ENCODE measurements around the gene LCORL. TPM values are rescaled to one million over a fixed set of nuclear protein-coding genes. Genes with fewer than 3 reads are reported as not detected.

LCORL gene
- total RNA-seq, 1 donor, result 15.9 TPM

GRCh38 chr4:17933126-17933525 lies 88.4 kb downstream of the LCORL start:
- H3K36me3 ChIP-seq (ENCODE audit: insufficient read depth, low read length), result no peaks in the 10 kb centered on the region
- H3K4me3 ChIP-seq (ENCODE audit: insufficient read depth, low read length), result no peak overlapping the region
- no peaks in the 10 kb centered on the region for H3K4me1 ChIP-seq (ENCODE audit: insufficient read depth, low read length)
- TF ChIP-seq CTCF (IDR thresholded peaks at IDR 0.05; ENCODE audit: extremely low read depth, low read depth, low read length), result no peak
- H4K20me1 ChIP-seq (ENCODE audit: insufficient read depth, low read length), result no peaks in the 10 kb centered on the region
- H3K9me3 ChIP-seq (ENCODE audit: low read depth, low read length), result no peaks in the 10 kb centered on the region
- H3K79me2 ChIP-seq (ENCODE audit: insufficient read depth, low read length), result no peaks in the 10 kb centered on the region
- no peak overlapping the region for H3K4me2 ChIP-seq (ENCODE audit: insufficient read depth, low read length)
- DNase-seq (ENCODE audit: insufficient read length, low spot score, missing footprints), result no peak
- no peak overlapping the region for H2AFZ ChIP-seq (ENCODE audit: low read length)
- H3K27me3 ChIP-seq (ENCODE audit: insufficient read depth, low read length), result no peaks in the 10 kb centered on the region
- H3K27ac ChIP-seq (ENCODE audit: low read depth, low read length), result no peak overlapping the region

- Histone ChIP-seq H3K4me3 (ENCODE audit: insufficient read depth, low read length) (no peak overlapping the region), H2AFZ (ENCODE audit: low read length) (no peak overlapping the region), H3K36me3 (ENCODE audit: insufficient read depth, low read length) (no peaks in the 10 kb centered on the region), H3K79me2 (ENCODE audit: insufficient read depth, low read length) (no peaks in the 10 kb centered on the region), H3K4me2 (ENCODE audit: insufficient read depth, low read length) (no peak overlapping the region), H3K9me3 (ENCODE audit: low read depth, low read length) (no peaks in the 10 kb centered on the region), H3K27me3 (ENCODE audit: insufficient read depth, low read length) (no peaks in the 10 kb centered on the region), H3K4me1 (ENCODE audit: insufficient read depth, low read length) (no peaks in the 10 kb centered on the region), H4K20me1 (ENCODE audit: insufficient read depth, low read length) (no peaks in the 10 kb centered on the region), H3K27ac (ENCODE audit: low read depth, low read length) (no peak overlapping the region)
- TF ChIP-seq CTCF (IDR thresholded peaks at IDR 0.05; ENCODE audit: extremely low read depth, low read depth, low read length), result no peak
- no peak for DNase-seq (ENCODE audit: insufficient read length, low spot score, missing footprints)
Observed at GRCh38 chr4:17932041-17932440, 89.5 kb downstream of the LCORL start.

GRCh38 chr4:17930256-17930655 lies 91.3 kb downstream of the LCORL start:
- Histone ChIP-seq H4K20me1 (ENCODE audit: insufficient read depth, low read length) (no peaks in the 10 kb centered on the region), H3K79me2 (ENCODE audit: insufficient read depth, low read length) (no peaks in the 10 kb centered on the region), H3K36me3 (ENCODE audit: insufficient read depth, low read length) (no peaks in the 10 kb centered on the region), H3K4me2 (ENCODE audit: insufficient read depth, low read length) (no peak overlapping the region), H3K9me3 (ENCODE audit: low read depth, low read length) (no peaks in the 10 kb centered on the region), H2AFZ (ENCODE audit: low read length) (no peak overlapping the region), H3K27me3 (ENCODE audit: insufficient read depth, low read length) (no peaks in the 10 kb centered on the region), H3K27ac (ENCODE audit: low read depth, low read length) (no peak overlapping the region), H3K4me3 (ENCODE audit: insufficient read depth, low read length) (no peak overlapping the region), H3K4me1 (ENCODE audit: insufficient read depth, low read length) (no peaks in the 10 kb centered on the region)
- no peak for TF ChIP-seq CTCF (IDR thresholded peaks at IDR 0.05; ENCODE audit: extremely low read depth, low read depth, low read length)
- DNase-seq (ENCODE audit: insufficient read length, low spot score, missing footprints), result no peak

- Histone ChIP-seq H2AFZ (ENCODE audit: low read length) (no peak overlapping the region), H3K27me3 (ENCODE audit: insufficient read depth, low read length) (no peaks in the 10 kb centered on the region), H3K79me2 (ENCODE audit: insufficient read depth, low read length) (no peaks in the 10 kb centered on the region), H3K9me3 (ENCODE audit: low read depth, low read length) (no peaks in the 10 kb centered on the region), H3K4me3 (ENCODE audit: insufficient read depth, low read length) (no peak overlapping the region), H3K36me3 (ENCODE audit: insufficient read depth, low read length) (no peaks in the 10 kb centered on the region), H3K4me2 (ENCODE audit: insufficient read depth, low read length) (no peak overlapping the region), H4K20me1 (ENCODE audit: insufficient read depth, low read length) (no peaks in the 10 kb centered on the region), H3K4me1 (ENCODE audit: insufficient read depth, low read length) (no peaks in the 10 kb centered on the region), H3K27ac (ENCODE audit: low read depth, low read length) (no peak overlapping the region)
- no peak for TF ChIP-seq CTCF (IDR thresholded peaks at IDR 0.05; ENCODE audit: extremely low read depth, low read depth, low read length)
- DNase-seq (ENCODE audit: insufficient read length, low spot score, missing footprints), result no peak
Observed at GRCh38 chr4:17924189-17924588, 97.4 kb downstream of the LCORL start.
